Suppressor macrophage treated with lipopolysaccharide for 1 hour (primary cell): ENCODE measurements around the gene SMC6.

Source experiments
- DNase-seq, 3 donors: peaks; one replicate each; pipeline ENCODE4 v3.0.0-alpha.2; 2020 to 2022

Gene SMC6

GRCh38 chr2:17614174-17614930 lies 139.3 kb downstream of the SMC6 start:
- no peak for DNase-seq
